Measurements from ENCODE around the gene LRRC63.

Gene LRRC63

DNA sequence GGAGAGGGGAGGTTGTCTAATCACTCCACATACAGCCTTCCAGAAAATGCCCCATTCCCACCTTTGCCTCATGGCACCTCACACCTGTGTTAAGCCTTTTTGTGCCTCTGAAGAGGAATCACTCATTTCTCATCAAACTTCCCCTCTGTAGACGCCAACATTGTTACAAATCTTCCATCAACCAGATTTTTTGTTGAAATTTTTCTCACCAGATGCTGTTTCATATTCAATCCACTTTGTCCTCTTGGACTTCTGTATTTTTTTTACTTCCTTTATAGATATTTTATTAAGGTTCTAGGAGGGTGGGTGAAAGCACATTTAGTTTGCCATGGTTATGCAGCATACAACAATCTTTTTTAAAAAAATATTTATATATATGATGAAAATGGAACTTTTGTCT is 101.3 kb downstream of the LRRC63 start:
- DNase-seq (ENCODE audit: low spot score) = no peak

DNA sequence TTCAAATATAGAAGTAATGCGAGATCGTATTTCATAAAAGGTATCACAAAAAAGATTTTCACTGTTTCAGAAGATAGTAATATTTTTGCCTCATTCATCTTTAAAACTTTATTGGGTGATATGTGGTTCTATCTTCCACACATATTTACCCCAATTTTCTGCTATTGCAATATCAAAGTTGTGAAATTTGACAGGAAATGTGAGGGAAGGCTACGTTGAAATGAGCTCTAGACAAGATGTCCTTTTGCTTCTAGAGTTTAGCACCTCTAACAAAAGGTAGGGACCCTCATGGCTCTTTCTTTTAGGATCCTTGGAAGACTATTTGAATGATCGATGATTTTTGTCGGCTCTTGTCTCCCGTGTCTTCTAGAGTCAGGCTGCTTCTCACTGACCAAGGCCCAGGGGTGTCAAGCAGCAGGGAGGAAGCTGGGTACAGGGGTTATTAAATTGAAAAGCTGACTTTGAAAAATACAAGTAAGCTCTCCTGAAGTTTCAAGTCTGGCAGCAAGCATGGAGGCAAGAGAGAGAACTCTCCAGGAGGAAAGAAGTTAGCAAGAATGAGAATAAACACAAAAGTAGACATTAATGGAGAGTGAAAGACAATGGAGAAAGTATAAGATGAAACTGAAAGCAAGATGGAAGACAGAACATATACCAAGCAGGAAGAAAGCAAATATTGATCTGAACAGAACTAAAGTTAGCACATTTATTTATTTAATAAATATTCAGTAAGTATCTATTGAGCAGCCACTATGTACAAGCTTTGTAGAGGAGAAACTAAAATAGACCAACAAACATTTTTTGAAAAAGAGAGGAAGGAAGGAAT is 101.9 kb downstream of the LRRC63 start:
- no peak for DNase-seq (ENCODE audit: low spot score)

DNA sequence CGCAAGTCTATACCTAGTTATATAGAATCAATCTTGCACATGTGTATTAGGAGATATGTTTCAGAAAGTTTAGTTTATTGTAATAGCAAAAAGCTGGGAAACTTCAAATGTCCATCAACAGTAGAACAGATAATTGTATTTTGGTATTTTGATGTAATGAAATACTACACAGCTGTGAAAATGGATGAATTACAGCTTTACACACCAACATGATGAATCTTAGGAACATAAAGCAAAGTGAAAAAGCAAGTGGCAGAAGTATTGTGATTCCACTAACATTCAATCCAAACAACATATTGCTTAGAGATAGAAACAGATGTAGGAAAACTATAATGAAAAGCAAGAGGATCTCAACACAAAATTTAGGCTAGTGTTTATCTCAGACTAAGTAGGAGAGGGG is 102.9 kb downstream of the LRRC63 start:
- DNase-seq (ENCODE audit: low spot score) = no peak

DNA sequence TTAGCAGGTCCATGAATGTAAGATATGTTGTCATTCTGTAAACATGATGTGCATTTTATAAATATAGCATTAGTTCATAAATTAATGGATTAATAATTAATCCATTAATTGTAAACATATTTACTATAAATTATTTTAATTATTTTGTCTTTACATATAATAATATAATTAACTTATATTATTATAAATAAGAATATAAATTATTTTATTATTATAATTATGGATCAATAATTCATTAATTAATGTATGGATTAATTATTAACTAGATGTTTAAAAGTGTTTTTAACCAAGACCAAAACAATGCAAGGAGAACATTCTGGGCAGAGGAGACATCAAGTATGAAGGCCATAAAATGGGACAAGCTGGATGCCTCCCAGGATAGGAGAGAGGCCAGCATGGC is 103.3 kb downstream of the LRRC63 start:
- no peak for DNase-seq (ENCODE audit: low spot score)

DNA sequence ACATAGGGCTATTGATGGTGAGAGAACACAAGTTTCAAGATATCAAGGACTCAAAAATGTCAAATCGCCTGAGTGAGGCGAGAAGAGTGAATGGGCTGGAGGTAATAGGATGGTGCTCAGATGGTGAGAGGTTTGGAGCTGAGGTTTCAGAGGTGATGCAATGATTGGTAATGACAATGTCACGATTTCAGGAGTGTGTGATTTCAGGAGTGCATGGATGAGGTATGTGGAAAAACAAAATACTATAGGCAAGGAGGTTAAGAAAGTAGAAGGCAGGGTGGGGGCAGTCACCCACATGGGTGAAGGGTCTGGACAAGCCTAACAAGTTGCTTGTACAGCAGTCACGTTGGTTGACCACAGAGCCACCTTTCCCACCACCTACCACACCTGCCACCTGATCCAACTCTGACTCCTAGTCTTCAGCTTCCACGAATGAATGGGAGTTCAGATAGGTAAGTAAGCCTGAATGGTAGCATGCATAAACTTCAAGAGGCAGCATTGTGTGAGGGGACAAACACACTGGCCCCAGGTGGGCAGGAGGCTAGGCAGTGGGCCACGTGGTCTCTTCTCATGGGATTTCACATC is 103.9 kb downstream of the LRRC63 start:
- no peak for DNase-seq (ENCODE audit: low spot score)

DNA sequence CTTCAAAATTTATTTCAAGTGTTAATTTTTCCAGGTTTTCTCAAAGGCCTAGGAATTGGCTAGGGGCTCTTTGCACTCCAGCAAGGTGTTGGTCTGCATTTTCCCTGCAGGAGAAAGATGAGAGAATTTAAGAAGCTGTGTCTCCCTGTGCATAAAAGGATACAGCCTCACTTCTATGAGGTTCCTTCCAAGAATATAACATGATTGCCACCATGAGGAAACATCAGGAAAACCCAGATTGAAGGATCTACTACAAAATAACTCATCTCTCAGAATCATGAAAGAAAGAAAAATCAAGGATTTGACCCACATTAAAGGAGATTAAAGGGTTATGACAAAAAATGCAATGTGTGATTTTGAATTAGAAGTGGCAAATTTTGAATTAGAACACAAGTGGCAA is 105.4 kb downstream of the LRRC63 start:
- DNase-seq (ENCODE audit: low spot score) = no peak

DNA sequence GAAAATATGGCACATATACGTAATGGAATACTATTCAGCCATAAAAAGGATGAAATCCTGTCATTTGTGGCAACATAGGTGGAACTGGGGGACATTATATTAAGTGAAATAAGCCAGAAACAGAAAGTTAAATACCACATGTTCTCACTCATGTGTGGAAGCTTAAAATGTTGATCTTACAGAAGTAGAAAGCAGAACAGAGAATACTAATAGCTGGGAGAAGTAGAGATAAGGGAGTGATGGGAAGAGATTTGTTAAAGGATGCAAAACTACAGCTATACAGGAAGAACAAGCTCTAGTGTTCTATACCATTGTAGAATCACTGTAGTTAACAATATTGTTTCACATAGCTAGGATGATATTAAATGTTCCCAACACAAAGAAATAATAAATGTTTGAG is 107.3 kb downstream of the LRRC63 start:
- no peak for DNase-seq (ENCODE audit: low spot score)

DNA sequence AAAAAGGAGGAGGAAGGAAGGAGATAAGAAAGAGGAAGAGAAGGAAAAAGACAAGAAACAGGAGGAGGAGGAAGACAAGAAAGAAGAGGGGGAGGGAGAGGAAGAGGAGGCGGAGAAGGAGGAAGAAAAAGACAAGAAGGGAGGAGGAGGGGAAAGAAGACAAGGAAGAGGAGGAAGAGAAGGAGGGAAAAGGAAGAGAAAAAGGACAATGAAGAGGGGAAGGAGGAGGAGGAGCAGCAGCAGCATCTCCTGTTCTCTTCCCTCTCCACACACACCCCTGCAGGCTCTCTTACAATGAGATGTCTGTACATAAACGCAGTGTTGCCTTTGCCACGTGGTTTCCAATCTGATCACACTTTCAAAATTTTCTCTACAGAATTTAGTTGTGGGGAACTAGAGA is 108.7 kb downstream of the LRRC63 start:
- DNase-seq (ENCODE audit: low spot score) = no peak

DNA sequence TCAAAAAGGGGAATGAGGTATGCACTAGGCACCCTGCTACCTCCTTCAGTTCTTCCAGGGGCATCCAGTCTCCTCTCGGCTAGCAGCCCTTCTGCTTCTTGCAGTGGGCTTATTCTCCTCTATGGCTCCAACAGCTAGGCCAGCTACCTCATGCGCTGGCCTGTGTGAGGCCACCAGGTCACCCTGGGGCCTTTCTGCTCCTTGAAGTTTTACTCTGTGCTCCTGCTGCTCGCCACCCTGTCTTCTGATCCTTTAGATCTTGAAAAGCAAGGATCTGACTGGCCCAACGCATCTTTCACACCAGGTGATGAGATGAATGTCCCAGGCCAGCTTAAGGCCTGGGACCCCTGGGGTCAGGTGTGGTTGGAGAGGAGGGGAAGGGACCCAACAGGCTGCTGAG is 109.1 kb downstream of the LRRC63 start:
- no peak for DNase-seq (ENCODE audit: low spot score)

DNA sequence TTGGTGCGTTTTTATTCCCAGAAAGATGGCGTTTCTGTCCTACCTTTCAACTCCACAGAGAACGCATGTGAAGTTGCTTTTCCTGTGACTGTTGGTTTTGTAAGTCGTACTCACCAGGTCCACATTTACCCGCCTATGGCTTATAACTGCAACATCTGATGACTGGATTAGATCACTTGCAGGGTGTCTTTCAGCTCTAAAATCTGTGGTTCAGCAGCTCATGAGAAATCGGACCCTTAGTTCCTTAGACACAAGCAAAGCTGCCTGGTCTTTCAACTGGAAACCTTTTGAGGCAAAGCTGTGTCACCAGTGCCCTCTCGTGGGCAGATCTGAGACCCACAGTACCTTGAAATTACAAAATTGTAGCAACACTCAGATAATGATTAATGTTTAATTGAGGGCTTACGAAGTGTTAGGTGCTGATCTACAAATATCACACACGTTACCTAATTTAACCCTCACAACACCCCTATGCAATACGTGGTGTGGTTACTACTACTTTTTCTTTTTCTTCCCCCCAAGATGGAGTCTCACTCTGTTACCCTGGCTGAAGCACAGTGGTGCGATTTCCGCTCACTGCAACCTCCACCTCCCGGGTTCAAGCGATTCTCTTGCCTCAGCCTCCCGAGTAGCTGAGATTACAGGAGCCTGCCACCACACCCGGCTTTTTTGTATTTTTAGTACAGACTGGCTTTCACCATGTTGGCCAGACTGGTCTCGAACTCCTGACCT is 109.9 kb downstream of the LRRC63 start:
- peak; percentile 63 for DNase-seq (ENCODE audit: low spot score)

DNA sequence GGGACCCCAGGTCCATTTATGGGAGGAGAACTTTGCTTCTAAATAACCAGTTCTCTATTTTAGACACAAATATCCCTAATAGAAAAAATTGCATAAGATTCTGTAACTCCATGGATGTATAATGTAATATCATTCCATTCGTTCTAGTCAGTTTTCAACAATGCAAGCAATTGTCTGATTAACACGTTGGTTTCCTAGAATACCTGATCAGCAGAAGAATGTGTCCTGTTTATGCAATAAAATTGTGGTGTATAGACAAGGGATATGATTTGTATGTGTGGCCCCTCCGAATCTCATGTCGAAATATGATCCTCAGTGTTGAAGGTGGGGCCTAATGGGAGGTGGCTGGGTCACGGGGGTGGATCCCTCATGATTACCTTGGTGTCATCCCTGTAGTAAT is 113.2 kb downstream of the LRRC63 start:
- no peak for DNase-seq (ENCODE audit: low spot score)

Data from hepatic stellate cell (primary cell).